ENCODE results near the gene STARD3NL.
"Not testable (repeated sequence)": the region's sequence is repeated elsewhere in the genome, so short reads cannot be mapped to it uniquely, and the experiment has no call there.

STARD3NL gene

GRCh38 chr7:38223306-38223705, 45.3 kb downstream of the STARD3NL start:
- no peak for DNase-seq (ENCODE audit: low read depth)

- DNase-seq (ENCODE audit: low read depth) = peak; percentile 71
Measured at GRCh38 chr7:38224392-38224791, 46.3 kb downstream of the STARD3NL start.

- DNase-seq (ENCODE audit: low read depth) = peak; percentile 66
Measured at GRCh38 chr7:38229386-38229785, 51.3 kb downstream of the STARD3NL start.

- DNase-seq (ENCODE audit: low read depth) = no peak
Measured at GRCh38 chr7:38229884-38230642, 52.0 kb downstream of the STARD3NL start.

- DNase-seq (ENCODE audit: low read depth) = no peak
Measured at GRCh38 chr7:38232502-38233366, 54.7 kb downstream of the STARD3NL start.

GRCh38 chr7:38234759-38235158, 56.7 kb downstream of the STARD3NL start:
- not testable (repeated sequence) for DNase-seq (ENCODE audit: low read depth)

GRCh38 chr7:38235606-38236005, 57.6 kb downstream of the STARD3NL start:
- DNase-seq (ENCODE audit: low read depth) = no peak

- DNase-seq (ENCODE audit: low read depth) = not testable (repeated sequence)
Measured at GRCh38 chr7:38239129-38239528, 61.1 kb downstream of the STARD3NL start.

GRCh38 chr7:38241071-38241470, 63.0 kb downstream of the STARD3NL start:
- no peak for DNase-seq (ENCODE audit: low read depth)

GRCh38 chr7:38242814-38243213, 64.8 kb downstream of the STARD3NL start:
- DNase-seq (ENCODE audit: low read depth) = no peak

GRCh38 chr7:38243345-38243744, 65.3 kb downstream of the STARD3NL start:
- not testable (repeated sequence) for DNase-seq (ENCODE audit: low read depth)

GRCh38 chr7:38244516-38244915, 66.5 kb downstream of the STARD3NL start:
- DNase-seq (ENCODE audit: low read depth) = no peak

- DNase-seq (ENCODE audit: low read depth) = no peak
Measured at GRCh38 chr7:38245409-38245977, 67.4 kb downstream of the STARD3NL start.

GRCh38 chr7:38248069-38248567, 70.1 kb downstream of the STARD3NL start:
- no peak for DNase-seq (ENCODE audit: low read depth)

- DNase-seq (ENCODE audit: low read depth) = not testable (repeated sequence)
Measured at GRCh38 chr7:38249849-38250248, 71.8 kb downstream of the STARD3NL start.

GRCh38 chr7:38257350-38257677, 79.3 kb downstream of the STARD3NL start:
- no peak for DNase-seq (ENCODE audit: low read depth)

- DNase-seq (ENCODE audit: low read depth) = not testable (repeated sequence)
Measured at GRCh38 chr7:38259157-38259556, 81.1 kb downstream of the STARD3NL start.

GRCh38 chr7:38261601-38262000, 83.6 kb downstream of the STARD3NL start:
- DNase-seq (ENCODE audit: low read depth) = not testable (repeated sequence)

- not testable (repeated sequence) for DNase-seq (ENCODE audit: low read depth)
Measured at GRCh38 chr7:38262026-38262425, 84.0 kb downstream of the STARD3NL start.

GRCh38 chr7:38262545-38262944, 84.5 kb downstream of the STARD3NL start:
- DNase-seq (ENCODE audit: low read depth) = no peak

GRCh38 chr7:38263274-38263673, 85.2 kb downstream of the STARD3NL start:
- DNase-seq (ENCODE audit: low read depth) = not testable (repeated sequence)

- not testable (repeated sequence) for DNase-seq (ENCODE audit: low read depth)
Measured at GRCh38 chr7:38264602-38265001, 86.6 kb downstream of the STARD3NL start.

GRCh38 chr7:38265958-38266357, 87.9 kb downstream of the STARD3NL start:
- DNase-seq (ENCODE audit: low read depth) = not testable (repeated sequence)

Measured in iris pigment epithelial cell (primary cell).